Immature natural killer cell (primary cell): ENCODE measurements around the gene FAM241A. TPM values are rescaled to one million over a fixed set of nuclear protein-coding genes. Genes with fewer than 3 reads are reported as not detected.
A peak's percentile ranks its signal among the peaks of the same experiment; 100 is the strongest.

Experiments used
- DNase-seq, 3 donors: peaks; one replicate each; pipeline ENCODE4 v3.0.0; 2022; ENCODE audit warnings: mixed read lengths in 1 of 3
- H3K27ac Mint-ChIP-seq, 6 donors: one replicate each; pipeline ENCODE4 v1.8.0; 2020; ENCODE audit warnings: mixed read lengths in 6 of 6, mild to moderate bottlenecking in 5 of 6, inconsistent platforms in 4 of 6, moderate library complexity in 3 of 6
- H3K27me3 Mint-ChIP-seq, 3 donors: one replicate each; pipeline ENCODE4 v1.8.0; 2020 to 2021; ENCODE audit warnings: low read depth in 3 of 3, mild to moderate bottlenecking in 3 of 3, mixed read lengths in 3 of 3, moderate library complexity in 3 of 3, inconsistent platforms in 1 of 3
- H3K36me3 Mint-ChIP-seq, 3 donors: one replicate each; pipeline ENCODE4 v1.8.0; 2020; ENCODE audit warnings: mixed read lengths in 3 of 3, inconsistent platforms in 2 of 3, mild to moderate bottlenecking in 2 of 3
- H3K4me1 Mint-ChIP-seq, 2 donors: one replicate each; pipeline ENCODE4 v1.8.0; 2020; ENCODE audit warnings: inconsistent platforms in 2 of 2, mild to moderate bottlenecking in 2 of 2, mixed read lengths in 2 of 2, moderate library complexity in 1 of 2
- H3K4me3 Mint-ChIP-seq, 5 donors: one replicate each; pipeline ENCODE4 v1.8.0; 2020; ENCODE audit warnings: mild to moderate bottlenecking in 5 of 5, mixed read lengths in 5 of 5, inconsistent platforms in 3 of 5, moderate library complexity in 3 of 5
- H3K9me3 Mint-ChIP-seq, 6 donors: one replicate each; pipeline ENCODE4 v1.8.0; 2020; ENCODE audit warnings: mild to moderate bottlenecking in 6 of 6, mixed read lengths in 6 of 6, inconsistent platforms in 4 of 6, moderate library complexity in 3 of 6
- polyA plus RNA-seq, 3 donors: library from polyadenylated mRNA; unstranded; fragments of 300-500 nt; fragmentation: Illumina TruSeq; gene quantifications; one replicate each; pipeline ENCODE4 v1.2.3, GENCODE V29; 2021

The FAM241A gene
- polyA plus RNA-seq, 3 donors from 2014 or later: 0.67 to 1.4 (median 0.71) TPM

- H3K27me3 Mint-ChIP-seq: peaks cover 2 to 10% (median 9%) of the 10 kb centered on the region in 3 donors
- no peaks in the 10 kb centered on the region for H3K36me3 Mint-ChIP-seq
- H3K9me3 Mint-ChIP-seq: no peaks in the 10 kb centered on the region
- H3K4me1 Mint-ChIP-seq: peaks cover 19 to 28% of the 10 kb centered on the region in 2 donors
- H3K27ac Mint-ChIP-seq: peak overlapping the region; percentile 96 to 100 (median 99)
- peak; percentile 97 to 98 (median 97) for DNase-seq
- H3K4me3 Mint-ChIP-seq: peak overlapping the region; percentile 96 to 99 (median 98)
These were observed 85.9 kb downstream of the FAM241A start for GRCh38 chr4:112230879-112231778.

DNA sequence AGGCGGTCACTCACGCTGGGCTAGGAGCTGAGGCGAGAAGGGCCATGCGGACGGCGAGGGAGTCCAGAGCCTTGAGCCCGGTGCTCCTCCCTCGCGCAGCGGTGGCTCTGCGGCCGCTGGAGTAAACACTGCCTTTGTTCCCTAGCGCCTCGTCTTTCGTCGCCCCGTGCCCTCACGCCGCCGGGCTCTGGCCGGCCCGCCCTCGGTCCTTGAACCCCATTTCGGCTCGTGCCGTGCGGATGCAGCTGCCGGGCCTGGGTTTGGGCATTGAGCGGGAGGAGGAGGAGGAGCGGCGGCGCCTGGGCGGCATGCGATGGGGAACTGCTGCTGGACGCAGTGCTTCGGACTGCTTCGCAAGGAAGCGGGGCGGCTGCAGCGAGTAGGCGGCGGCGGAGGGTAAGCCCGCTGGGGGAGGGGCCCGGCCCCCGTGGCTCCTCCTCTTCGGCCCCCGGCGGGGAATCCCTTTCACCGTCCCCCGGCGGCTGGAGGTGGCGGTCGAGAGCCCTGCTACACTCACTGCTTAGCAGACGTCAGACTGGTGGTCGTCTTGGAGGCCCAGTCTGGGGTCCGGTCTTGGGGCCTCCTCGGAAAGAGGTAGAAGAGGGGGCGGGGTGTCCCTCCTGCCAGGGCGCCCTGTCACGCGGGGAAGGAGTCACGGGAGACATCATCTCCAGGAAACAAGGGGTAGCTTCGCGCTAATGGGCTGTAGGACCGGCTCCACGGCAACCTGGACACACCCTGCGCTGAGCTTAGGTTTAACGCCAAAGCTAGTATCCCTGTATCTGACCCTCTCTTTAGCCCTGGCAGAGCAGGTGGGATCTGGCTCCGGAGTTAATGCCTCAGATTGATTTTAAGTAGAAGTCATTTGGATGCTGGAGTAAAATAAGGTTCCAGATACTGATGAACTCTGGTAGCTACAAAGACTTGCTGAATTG, 86.8 kb downstream of the FAM241A start, which contains the start of gene AP1AR:
Gene AP1AR, plus strand, starts transcription at position 9 of the 935 bp plus-strand sequence. Its CDS starts 305 bp downstream, at position 314.
- Mint-ChIP-seq H3K36me3 (no peaks in the 10 kb centered on the region), H3K4me1 (peaks cover 19 to 28% of the 10 kb centered on the region in 2 donors), H3K27me3 (peaks cover 2 to 10% (median 8%) of the 10 kb centered on the region in 3 donors), H3K9me3 (no peaks in the 10 kb centered on the region), H3K27ac (peak within 1 kb of the TSS; percentile 96 to 100 (median 99)), H3K4me3 (peak within 1 kb of the TSS; percentile 96 to 99 (median 98))
- peak; percentile 86 to 88 (median 87) for DNase-seq

GRCh38 chr4:112234952-112235609, 89.8 kb downstream of the FAM241A start:
- Mint-ChIP-seq H3K36me3 (no peaks in the 10 kb centered on the region), H3K4me1 (peaks cover 21 to 28% of the 10 kb centered on the region in 2 donors), H3K27ac (no peak overlapping the region), H3K27me3 (peaks cover 2 to 10% (median 7%) of the 10 kb centered on the region in 3 donors), H3K9me3 (no peaks in the 10 kb centered on the region), H3K4me3 (no peak overlapping the region)
- DNase-seq: peak; percentile 35 to 54 (median 52)

DNA sequence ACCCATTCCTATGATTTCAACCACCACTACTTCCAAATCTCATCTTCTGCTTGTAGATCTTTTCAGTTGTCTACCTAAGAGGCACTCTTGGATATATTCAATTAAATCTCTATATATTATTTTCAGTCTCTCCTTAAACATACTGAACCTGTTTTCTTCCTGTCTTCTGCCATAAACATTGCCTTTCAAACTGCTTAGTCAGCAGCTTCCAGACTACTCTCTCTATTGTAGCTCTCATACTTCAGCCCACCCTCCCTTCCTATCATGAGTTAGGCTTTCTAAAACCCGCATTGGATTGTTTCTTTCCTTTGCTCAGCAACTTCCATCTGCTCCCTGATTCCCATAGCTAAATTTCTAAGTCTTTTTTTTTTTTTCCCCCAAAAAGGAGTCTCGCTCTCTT, 90.8 kb downstream of the FAM241A start:
- H3K36me3 Mint-ChIP-seq: no peaks in the 10 kb centered on the region
- DNase-seq: no peak
- H3K27me3 Mint-ChIP-seq: peaks cover 2 to 10% (median 4%) of the 10 kb centered on the region in 3 donors
- H3K9me3 Mint-ChIP-seq: no peaks in the 10 kb centered on the region
- no peak overlapping the region for H3K27ac Mint-ChIP-seq
- H3K4me3 Mint-ChIP-seq: no peak overlapping the region
- peaks cover 12 to 20% of the 10 kb centered on the region in 2 donors for H3K4me1 Mint-ChIP-seq

GRCh38 chr4:112238833-112239232, 93.6 kb downstream of the FAM241A start:
- DNase-seq: no peak
- Mint-ChIP-seq H3K9me3 (no peaks in the 10 kb centered on the region), H3K4me1 (peaks cover 0 to 2% of the 10 kb centered on the region in 2 donors), H3K36me3 (no peaks in the 10 kb centered on the region), H3K27me3 (no peaks in the 10 kb centered on the region), H3K4me3 (no peak overlapping the region), H3K27ac (peak overlapping the region in 1 of 6 donors; percentile 3)

Other genes starting within 250 kb of the FAM241A start
- 10 to 100 TPM; 13.8 to 16.1 (median 14.0) TPM for gene AP1AR, start 86.3 kb downstream of the FAM241A start, polyA plus RNA-seq
- 10 to 100 TPM; 17.2 to 28.0 (median 26.5) TPM for gene TIFA, start 140.4 kb downstream of the FAM241A start, polyA plus RNA-seq
- 1 to 10 TPM in 1 of 3 donors, under 1 TPM in 1, not detected in 1; 0.32 to 1.3 TPM for gene ALPK1, start 151.9 kb downstream of the FAM241A start, polyA plus RNA-seq